ENCODE measurements around the gene SERTAD2. TPM values are rescaled to one million over a fixed set of nuclear protein-coding genes. Genes with fewer than 3 reads are reported as not detected.

SERTAD2 gene
- polyA plus RNA-seq, 3 donors = 23.7 to 26.8 (median 24.1) TPM

DNA sequence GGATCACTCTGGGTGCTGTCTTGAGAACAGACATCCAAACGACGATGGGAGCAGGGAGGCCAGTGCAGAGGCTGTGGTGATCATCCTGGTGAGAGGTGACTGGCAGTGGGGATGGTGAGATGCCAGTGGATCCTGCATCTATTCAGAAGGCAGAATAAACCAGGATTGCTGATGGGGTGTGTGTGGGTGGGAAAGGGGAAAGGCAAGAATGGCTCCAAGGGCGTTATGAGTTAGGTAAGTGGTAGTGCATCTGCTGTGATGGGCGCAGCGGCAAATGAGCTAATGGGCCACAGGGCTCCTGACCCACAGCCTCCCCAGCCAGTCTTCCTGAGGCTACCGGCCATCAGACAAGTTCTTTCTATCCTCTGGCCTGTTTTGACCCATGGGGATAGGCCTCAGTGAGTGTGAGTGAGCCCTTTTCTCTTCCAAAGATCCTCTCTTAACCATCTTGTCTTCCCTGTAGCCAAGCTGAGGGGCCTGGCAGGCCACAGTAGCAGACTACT lies 29.6 kb downstream of the SERTAD2 start:
- no peak for DNase-seq (ENCODE audit: extremely low read depth in 1 of 11, low read depth in 9 of 11, low spot score in 4 of 11)

DNA sequence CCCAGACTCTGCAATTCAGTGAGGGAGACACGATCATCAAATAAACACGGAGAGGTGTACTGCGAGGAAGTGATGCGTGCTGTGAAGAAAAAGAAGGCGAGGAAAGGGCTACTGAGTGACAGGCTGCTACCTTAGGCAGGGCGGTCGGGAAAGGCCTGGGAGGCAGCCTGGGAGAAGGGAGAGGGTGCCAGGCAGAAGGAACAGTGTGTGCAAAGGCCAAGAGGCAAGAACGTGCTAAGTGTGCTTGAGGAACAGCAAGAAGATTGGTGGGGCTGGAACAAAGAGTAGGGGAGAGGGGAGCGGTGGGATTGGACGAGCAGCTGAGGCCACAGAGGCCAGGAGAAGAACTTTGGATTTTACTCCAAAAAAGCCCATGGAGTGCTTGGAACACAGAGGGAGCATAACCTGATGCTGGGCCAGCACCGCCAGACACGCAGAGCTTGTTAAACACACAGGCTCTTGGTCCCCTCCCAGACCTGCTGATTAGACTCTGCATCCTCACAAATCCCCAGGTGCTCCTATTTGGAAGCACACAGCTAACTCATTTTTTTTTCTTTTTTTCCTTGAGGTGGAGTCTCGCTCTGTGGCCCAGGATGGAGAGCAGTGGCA lies 30.4 kb downstream of the SERTAD2 start:
- DNase-seq (ENCODE audit: extremely low read depth in 1 of 11, low read depth in 9 of 11, low spot score in 4 of 11) = no peak

DNA sequence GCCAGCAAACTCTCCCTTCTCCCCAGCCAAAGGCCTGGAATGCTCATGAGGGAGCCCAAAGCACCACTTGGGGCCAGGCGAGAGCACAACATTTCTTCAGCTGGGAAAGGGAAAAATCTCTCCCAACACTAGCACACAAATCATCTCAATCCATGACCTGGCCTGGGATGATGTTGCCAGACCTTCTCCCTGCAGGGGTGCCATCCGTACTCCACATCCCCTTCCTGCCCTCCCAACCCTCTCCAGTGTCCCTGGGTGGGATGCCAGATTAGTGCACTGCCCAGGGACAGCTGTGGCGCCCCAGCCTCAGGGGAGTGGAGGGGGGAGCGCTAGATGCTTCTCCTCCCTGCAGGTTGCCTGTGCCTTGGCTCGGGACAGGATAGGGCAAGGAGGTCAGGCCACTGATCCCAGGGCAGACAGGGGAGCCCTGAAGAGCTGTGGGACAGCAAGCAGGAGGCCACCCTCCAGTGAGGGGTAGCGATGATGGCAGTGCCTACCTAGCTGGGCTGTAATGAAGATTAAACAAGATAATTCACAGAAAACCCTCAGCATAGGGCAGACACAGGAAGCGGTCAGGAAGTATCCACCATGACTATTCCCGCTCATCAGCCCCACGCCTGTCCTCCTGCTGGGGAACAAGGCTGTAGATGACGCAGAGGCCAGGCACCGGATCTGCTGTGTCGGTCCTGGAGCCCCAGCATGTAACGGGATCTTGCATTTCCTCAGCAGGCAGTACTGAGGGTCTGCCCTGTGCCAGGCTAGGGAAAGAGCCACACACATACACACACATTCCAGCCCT lies 31.1 kb downstream of the SERTAD2 start:
- DNase-seq (ENCODE audit: extremely low read depth in 1 of 11, low read depth in 9 of 11, low spot score in 4 of 11) = no peak

DNA sequence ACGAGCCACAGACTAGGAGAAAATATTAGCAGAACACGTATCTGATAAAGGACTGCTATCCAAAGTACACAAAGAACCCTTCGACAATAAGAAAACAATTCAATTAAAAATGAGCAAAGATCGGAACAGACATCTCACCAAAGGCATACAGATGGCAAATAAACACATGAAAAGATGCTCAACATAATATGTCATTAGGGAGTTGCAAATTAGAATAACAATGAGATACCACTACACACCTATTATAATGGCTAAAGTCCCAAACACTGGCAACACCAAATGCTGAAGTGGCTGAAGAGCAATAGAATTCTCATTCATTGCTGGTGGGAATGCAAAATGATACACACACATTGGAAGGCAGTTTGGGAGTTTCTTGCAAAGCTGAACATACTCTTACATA lies 33.1 kb downstream of the SERTAD2 start:
- DNase-seq (ENCODE audit: extremely low read depth in 1 of 11, low read depth in 9 of 11, low spot score in 4 of 11) = no peak

DNA sequence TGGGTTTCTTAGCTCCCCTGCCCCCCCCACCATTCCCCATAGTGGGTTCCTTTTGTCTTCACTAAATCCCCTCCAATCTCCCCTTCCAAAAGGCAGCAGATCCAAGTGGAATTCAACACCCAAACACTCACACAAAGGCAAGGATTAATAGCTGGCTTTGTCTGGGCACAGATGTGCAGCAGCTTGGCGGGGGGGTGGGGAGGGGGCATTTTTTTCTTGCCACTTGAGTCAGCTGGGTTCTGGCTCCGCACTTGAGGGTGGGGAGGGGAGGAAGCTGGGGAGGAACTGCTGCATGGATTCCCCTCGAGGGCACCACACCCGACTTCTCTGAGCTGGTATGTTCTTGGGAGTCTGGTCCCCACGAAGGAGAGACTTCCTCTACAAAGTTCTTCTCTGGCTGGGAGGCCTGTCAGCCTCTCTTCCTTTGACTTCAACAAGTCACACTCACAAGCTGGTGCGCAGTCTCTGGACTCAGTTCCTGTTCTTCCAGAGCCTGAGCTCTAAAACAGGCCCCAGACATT lies 36.0 kb downstream of the SERTAD2 start:
- DNase-seq (ENCODE audit: extremely low read depth in 1 of 11, low read depth in 9 of 11, low spot score in 4 of 11) = no peak

DNA sequence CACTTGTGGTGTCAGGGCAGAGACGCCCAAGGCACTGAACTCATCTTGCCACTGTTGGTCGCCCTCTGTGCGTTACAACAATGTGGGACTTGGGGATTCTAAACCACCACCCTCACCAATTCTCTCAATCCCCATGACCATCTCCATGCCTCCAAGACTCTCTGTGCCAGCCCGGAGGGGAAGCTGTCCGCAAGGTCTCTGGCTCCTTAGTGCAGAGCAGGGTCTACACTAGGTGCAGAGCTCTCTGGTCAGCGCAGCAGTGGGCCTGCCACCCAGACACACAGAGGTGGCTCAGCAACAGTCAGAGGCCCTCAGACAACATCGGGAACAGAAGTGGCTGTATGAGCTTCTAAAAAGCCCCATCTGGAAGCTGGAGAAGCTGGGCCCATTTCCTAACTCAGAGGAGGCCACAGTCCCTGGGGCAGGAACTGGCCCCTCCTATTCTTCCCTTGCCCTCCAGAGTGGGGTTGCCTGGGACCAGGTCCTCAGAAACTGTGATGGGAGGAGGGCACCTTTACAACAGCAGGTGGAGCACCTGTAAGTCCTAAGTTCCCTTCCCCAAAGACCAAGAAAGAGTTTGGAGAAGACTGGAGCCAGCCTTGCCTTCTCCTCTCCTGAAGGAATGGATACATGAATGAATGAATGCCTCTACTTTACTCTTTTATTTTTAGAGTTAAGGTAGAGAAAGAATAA lies 37.7 kb downstream of the SERTAD2 start:
- DNase-seq (ENCODE audit: extremely low read depth in 1 of 11, low read depth in 9 of 11, low spot score in 4 of 11) = no peak

DNA sequence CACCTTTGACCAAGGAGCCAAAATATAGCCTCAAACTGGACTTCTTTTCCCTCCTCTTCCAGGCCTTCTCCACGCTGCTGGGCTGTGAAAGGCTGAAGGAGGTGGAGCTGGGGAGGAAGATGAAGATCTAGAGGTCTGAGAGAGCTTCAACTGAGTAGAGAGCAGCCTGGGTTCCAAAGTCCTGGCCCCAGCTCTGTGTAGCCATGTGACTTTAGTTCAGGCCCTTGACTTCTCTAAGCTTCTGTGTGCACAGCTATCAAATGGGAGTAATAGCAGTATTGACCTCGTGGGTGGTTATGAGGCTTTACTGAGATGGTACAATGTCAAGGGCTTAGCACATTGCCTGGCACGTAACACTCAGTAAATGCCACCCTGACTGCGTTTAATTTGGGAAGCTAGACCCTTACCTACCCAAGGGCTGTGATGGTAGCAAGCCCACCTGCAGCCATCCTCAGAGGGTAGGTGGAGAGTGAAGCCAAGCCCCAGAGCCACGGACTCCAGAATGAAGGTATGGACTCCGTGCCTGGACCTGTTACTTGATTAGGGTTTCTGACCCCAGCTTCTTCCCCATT lies 38.4 kb downstream of the SERTAD2 start:
- no peak for DNase-seq (ENCODE audit: extremely low read depth in 1 of 11, low read depth in 9 of 11, low spot score in 4 of 11)

DNA sequence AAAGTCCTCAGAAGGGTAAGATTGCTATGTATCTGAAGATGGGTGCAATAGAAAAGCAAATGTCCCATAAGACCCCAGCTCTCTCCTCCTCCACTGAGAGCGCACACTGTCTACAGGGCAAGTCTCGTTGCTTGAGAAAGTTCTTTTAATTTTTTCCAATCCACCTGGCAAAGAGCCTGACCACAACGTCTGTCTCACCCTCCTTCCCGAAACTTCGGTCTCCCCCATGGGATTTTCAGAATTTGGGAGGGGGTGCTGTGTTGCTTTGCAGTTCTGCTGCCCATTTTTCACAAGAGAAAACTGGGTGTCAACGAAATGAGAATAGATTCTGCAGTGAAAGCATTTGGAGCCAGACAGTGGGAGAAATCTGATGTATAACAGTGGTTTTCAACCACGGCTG lies 40.4 kb downstream of the SERTAD2 start:
- DNase-seq (ENCODE audit: extremely low read depth in 1 of 11, low read depth in 9 of 11, low spot score in 4 of 11) = no peak

DNA sequence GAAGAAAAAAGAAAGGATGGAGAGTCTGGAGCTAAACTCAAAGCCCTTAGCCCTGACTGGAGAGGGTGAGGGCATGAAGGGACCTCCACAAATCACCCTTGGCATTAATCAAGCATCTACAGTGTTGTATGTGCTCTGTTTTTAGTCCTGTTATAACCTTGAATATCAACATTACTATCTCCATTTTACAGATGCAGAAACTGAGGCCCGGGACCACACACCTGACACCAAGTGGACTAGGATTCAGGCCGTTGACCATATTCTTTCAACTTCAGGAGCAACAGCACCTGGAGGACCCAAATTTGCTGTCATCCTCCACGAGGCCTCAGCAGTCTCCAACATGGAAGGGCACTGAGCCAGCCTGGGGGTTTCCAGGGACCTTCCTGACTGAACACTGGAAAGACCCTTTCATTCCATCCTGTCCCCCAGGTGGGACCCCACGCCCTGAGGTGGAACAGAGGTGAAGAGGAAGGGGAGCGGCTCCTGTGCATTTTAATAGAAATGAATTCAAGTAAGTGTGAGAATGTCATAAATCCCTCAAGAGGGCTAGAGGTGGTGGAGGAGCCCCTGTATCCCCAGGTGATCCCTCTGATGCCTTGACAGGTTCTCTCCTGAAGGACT lies 41.0 kb downstream of the SERTAD2 start:
- DNase-seq (ENCODE audit: extremely low read depth in 1 of 11, low read depth in 9 of 11, low spot score in 4 of 11) = no peak

DNA sequence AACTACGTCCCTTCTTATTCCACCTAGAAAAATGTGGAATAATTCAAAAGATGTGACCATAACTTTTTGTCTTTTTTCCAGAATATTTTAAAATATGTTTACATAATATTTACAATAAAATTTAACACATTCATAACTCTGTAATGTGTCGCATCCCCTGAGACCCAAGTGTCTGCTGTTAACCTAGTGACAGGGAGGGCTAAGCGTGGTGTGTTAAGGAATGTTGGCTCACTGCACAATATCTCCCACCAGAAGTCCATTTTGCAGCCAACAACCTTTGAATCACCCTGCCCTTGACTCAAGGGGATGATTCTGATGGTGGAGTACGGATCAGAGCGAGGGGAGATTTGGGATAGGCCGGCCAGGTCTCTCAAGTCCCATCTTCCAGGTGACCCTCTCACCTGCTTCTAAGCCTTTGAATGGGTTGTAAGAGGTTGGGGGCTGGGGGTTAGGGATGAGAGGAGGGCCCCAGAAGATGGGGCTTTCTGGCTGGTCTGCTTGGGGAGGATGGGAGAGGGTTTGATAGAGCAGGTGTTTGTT lies 43.3 kb downstream of the SERTAD2 start:
- no peak for DNase-seq (ENCODE audit: extremely low read depth in 1 of 11, low read depth in 9 of 11, low spot score in 4 of 11)

DNA sequence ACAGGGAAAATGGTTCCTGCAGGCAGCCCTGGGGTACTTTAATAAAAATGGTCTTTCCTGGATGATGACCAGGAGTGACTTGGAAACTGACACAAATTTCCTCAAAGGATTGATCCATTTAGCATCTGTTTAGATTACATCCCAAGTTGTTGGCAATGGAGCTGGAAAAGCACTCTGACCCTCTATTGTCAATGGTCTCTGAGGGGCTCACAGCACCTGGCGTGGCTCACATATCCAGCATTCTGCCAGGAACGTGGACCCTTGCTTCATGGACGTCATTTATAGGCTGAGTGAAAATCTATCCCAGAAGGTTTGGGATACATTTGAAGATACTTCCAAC lies 43.8 kb downstream of the SERTAD2 start:
- DNase-seq (ENCODE audit: extremely low read depth in 1 of 11, low read depth in 9 of 11, low spot score in 4 of 11) = no peak

DNA sequence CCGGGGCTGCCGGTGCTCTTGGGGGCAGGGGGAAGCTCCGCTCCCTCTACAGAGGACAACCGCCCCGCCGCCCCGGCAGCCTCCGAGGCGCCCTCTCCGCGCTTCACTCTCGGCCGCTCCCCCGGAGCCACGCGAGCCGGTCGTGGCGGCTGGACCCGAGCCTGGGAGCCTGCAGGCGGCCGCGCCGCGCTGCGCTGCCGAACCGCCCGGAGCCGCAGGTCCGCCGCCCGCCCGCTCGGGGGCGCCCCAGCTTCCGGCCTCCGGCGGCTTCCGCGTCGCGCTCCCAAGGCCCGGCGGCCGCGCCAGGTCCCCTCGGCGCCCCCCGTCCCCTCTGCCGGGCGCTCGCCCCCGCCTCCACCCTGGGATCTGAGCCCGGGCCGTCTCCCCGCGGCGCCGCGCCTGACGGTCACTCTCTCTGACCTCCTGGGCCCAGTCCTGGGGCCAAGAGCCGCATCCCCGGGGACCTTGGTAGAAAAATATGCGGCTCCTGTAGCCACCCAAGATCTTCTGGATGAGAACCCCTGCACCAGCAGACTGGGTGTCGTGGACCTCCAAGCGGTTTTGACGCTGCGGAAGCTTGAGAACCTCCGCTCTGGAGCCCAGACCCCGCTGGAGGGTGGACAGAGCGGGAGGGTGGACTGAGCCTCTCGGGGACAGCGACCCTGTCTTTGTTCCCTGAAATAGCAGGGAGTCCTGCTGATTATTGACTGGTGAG lies 44.3 kb downstream of the SERTAD2 start:
- DNase-seq (ENCODE audit: extremely low read depth in 1 of 11, low read depth in 9 of 11, low spot score in 4 of 11) = no peak

DNA sequence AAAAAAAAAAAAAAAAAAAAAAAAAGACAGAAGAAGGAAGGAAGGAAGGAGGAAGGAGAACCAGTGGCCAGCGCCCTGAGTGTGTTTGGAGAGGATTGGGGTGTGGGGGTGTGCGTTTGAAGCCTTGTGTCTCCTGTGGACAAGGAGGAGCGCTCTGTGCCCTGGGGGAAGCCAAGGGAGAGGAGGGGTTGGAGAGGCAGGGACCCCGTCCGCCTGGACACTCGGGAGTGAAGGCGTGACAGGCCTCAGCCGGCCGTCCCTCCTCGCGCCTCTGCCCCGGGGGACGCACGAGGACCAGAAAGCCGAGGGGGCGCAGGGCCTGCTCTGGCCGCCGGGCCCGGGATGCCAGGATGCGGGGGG lies 44.9 kb downstream of the SERTAD2 start:
- DNase-seq (ENCODE audit: extremely low read depth in 1 of 11, low read depth in 9 of 11, low spot score in 4 of 11) = no peak

DNA sequence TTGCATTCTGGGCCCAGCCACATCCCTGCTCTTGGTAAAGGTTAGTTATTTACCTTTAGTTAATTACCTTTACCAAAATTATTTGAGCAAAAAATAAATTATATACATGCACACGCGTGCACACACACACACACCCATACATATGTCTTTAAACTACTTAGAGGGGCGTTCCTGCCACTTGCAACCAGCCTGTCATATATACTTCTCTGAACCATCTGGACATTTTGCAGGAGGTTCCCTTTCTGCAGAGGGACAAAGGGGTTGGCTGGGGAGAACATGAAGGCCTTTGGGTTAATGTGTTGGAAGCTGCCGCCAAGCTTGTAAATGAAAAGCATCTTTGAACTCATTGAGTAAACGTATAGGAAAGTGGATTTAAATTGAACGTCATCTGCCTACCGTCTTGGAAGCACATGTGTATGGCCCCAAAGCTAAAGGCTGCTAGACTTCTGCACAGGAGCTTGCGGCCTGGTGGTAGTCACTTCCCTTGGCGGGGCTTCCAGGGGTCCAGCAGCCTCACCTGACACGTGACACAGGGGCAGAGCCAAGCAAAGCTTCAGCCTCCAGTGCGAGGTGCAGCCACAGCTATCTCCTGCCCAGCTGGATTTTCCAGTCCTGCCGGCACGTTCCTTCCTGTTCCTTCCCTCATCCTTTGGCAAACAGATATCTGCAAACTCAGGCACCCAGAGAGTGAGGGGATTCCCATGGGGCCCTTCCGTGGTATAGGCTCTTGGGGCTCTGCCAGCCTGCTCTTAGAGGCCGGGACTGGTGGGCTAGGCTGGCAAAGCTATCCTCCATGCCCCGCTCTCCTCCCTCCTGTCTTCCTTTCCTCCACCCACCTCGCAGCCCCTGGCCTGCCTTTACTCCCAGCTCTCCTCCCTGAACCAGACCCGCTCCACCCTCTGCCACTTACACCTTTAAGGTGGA lies 46.1 kb downstream of the SERTAD2 start:
- no peak for DNase-seq (ENCODE audit: extremely low read depth in 1 of 11, low read depth in 9 of 11, low spot score in 4 of 11)

DNA sequence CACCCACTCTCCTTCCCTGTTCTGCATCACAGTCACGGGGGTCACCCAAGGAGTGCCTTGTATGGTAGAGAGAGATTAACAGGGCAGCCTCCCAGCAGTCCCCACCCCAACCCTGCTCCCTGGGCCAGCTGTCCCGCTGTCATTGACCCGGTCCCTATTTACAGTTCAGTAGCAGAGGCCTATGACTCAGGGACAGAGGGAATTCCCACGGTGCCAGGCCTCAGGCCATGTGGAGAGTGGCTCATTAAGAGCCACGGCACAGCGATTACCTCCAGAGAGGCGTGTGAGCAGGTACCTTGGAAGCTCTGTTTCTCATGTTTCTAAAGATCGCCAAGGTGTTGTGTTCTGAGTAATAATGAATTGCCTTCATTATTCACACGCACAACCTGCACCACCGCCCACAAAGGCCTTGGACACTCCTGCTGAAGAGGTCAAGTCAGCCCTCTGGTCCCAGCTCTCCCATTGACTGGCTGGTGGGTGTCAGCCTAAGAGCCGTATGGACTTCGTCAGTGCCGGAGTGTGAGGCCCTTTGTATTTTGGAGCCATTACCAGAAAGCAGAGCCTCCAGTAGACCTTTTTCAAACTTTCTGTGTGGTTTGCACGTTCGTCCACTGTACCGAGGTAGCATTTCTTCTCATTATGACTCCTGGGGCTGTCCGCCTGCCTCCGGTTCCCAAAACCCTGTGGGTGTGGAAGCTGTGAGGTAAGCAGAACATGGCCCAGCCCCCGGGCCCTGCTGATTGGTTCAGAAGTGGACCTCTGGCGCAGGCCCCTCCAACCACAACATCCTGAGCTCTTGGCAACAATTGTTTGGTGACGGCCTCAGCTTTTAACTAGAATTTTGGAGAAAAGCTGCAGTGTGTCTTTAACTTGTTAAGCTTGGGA lies 47.0 kb downstream of the SERTAD2 start:
- peak in 3 of 11 donors; percentile 63 to 68 (median 67) for DNase-seq (ENCODE audit: extremely low read depth in 1 of 11, low read depth in 9 of 11, low spot score in 4 of 11)

DNA sequence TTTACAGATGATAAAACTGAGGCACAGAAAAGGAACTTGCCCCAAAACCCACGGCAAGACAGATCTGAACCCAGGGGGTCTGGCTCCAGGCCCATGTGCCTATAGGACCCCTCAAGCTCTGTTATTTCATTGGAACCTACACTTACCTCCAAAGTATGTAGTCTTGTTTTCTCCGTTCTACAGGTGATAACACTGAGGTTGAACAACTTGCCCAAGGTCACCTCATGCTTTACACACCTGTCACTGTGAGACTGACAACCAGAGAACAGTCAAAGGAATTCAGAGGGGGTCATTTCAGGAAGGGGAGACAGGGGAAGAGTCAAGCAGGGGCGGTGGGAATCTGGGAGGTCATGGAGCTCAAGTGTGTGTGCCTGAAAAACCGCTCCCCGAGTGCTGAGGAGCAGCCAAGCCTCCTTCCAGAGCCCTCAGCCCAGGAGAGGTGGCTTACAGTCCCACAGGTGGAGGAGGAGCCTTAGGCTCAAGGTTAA lies 47.7 kb downstream of the SERTAD2 start:
- no peak for DNase-seq (ENCODE audit: extremely low read depth in 1 of 11, low read depth in 9 of 11, low spot score in 4 of 11)

Measured in renal cortex interstitium (tissue), 11 donors.